OCI-LY7 (cell line): ENCODE results near the gene FBRSL1.
"Not testable (repeated sequence)": the region's sequence is repeated elsewhere in the genome, so short reads cannot be mapped to it uniquely, and the experiment has no call there.

ENCODE experiments used
- EZH2phosphoT487 ChIP-seq: fragments of 200-600 bp; sonication (generic); IDR thresholded peaks from 2 replicates; pipeline ENCODE4 v1.6.1; 2018; ENCODE audit warnings: low read depth, borderline replicate concordance, mild to moderate bottlenecking, mixed run types, antibody characterized with exemption, low read length, moderate library complexity, mixed read lengths
- TF ChIP-seq, protein P1 (sequence below): fragments of 200-600 bp; sonication (generic); conservative IDR thresholded peaks from 2 replicates; pipeline ENCODE4 v1.5.1; 2014; ENCODE audit warnings: mild to moderate bottlenecking, antibody characterized with exemption, low read length, moderate library complexity, mixed read lengths

DNA sequence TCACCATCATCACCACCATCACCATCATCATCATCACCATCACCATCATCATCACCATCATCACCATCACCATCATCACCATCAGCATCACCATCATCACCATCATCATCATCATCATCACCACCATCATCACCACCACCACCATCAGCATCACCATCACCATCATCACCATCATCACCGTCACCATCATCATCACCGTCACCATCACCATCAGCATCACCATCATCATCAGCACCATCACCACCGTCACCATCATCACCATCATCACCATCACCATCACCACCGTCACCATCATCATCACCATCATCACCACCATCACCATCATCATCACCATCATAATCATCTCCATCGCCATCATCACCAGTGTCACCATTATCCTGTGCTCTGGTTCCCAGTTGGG lies 25.6 kb upstream of the FBRSL1 start:
- TF ChIP-seq, protein P1, sequence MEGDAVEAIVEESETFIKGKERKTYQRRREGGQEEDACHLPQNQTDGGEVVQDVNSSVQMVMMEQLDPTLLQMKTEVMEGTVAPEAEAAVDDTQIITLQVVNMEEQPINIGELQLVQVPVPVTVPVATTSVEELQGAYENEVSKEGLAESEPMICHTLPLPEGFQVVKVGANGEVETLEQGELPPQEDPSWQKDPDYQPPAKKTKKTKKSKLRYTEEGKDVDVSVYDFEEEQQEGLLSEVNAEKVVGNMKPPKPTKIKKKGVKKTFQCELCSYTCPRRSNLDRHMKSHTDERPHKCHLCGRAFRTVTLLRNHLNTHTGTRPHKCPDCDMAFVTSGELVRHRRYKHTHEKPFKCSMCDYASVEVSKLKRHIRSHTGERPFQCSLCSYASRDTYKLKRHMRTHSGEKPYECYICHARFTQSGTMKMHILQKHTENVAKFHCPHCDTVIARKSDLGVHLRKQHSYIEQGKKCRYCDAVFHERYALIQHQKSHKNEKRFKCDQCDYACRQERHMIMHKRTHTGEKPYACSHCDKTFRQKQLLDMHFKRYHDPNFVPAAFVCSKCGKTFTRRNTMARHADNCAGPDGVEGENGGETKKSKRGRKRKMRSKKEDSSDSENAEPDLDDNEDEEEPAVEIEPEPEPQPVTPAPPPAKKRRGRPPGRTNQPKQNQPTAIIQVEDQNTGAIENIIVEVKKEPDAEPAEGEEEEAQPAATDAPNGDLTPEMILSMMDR = not testable (repeated sequence)
- not testable (repeated sequence) for TF ChIP-seq EZH2phosphoT487
